KBM-7 (cell line): Measurements from ENCODE around the gene SELPLG.
"Not testable (repeated sequence)": the region's sequence is repeated elsewhere in the genome, so short reads cannot be mapped to it uniquely, and the experiment has no call there.

Experiments used
- DNase-seq: peaks from one replicate; pipeline ENCODE4 v3.0.0-alpha.2; 2015
- in situ Hi-C: fragments of 300-500 bp; cut with MboI; formaldehyde crosslinking; loops from 2 replicates; pipeline ENCODE4 v1.14.3; 2020; ENCODE audit warnings: low sequenced_read_pairs, low pct_unique_long_range_greater_than_20kb, mixed read lengths

The SELPLG gene

DNA sequence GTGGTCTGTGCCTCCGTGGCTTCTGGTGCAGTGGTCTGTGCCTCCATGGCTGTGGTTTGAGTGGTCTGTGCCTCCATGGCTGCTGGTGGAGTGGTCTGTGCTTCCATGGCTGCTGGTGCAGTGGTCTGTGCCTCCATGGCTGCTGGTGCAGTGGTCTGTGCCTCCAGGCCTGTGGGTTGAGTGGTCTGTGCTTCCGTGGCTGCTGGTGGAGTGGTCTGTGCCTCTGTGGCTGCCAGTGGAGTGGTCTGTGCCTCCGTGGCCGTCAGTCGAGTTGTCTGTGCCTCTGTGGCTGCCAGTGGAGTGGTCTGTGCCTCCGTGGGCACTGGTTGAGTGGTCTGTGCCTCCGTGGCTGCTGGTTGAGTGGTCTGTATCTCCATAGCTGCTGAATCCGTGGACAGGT, 10.1 kb downstream of the SELPLG start:
- in situ Hi-C loops, result no loop called here
- no peak for DNase-seq

DNA sequence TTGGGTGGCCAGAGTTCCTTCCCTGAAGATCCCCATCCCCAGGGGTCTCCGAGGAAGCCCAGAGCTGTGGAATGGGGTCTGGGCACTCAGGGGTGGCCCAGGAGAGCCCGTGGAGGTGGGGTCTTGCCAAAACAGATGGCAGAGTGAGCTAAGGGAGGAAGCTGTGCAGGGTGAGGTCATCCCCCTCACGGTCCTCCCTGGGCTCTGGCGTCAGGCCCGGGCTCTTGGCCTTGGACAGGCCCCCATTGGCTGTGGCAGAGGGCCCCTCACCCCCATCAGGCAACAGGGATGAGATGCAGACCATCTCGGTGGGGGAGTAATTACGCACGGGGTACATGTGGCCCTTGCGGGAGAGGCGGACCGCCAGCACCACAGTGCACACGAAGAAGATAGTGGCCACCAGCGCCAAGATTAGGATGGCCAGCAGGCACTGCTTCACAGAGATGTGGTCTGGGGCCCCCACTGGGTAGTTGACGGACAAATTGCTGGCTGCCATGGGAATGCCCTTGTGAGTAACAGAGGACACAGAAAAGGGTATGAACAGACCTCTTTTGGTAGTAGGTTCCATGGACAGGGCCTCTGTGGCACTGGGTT, 10.7 kb downstream of the SELPLG start:
- no peak for DNase-seq
- in situ Hi-C loops, result no loop called here

DNA sequence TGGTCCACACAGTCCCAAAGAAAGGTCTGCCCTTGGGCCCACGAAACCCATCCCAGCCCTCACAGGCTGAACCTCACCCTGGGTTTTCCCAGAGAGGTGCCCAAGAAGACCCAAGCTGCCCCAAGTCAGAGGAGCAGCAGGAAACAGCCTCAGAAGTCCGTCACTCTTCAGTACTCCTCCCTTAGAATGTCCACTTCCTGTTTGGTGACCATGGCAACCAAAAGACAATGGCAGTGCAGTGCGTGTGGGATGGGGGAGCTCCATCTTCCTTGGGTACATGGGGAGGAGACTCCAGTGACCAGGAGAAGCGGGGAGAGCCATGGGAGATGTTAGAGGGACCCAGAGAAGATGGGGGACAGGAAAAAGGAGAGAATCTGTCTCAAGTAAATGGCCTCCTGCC, 11.3 kb downstream of the SELPLG start:
- DNase-seq, result peak; percentile 63
- in situ Hi-C loops, result no loop called here

DNA sequence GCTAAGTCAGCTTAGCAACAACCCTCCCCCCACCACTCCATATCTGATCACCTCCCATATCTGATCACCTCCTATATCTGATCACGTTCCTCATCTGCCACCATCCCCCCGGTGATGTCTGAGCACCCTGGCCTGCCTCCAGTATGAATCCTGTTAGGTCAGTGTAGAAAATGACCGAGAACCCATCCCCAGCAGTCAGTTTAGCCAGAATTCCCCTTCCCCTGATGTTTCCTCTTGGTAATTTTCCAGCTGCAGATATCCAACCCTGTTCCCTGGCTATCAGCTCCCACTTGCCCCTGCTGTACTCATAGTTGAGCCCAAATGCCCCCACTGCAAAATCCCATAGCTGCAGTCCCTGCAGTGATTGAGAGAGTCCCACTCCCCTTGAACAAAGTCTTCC, 12.5 kb downstream of the SELPLG start:
- in situ Hi-C loops, result no loop called here
- no peak for DNase-seq

DNA sequence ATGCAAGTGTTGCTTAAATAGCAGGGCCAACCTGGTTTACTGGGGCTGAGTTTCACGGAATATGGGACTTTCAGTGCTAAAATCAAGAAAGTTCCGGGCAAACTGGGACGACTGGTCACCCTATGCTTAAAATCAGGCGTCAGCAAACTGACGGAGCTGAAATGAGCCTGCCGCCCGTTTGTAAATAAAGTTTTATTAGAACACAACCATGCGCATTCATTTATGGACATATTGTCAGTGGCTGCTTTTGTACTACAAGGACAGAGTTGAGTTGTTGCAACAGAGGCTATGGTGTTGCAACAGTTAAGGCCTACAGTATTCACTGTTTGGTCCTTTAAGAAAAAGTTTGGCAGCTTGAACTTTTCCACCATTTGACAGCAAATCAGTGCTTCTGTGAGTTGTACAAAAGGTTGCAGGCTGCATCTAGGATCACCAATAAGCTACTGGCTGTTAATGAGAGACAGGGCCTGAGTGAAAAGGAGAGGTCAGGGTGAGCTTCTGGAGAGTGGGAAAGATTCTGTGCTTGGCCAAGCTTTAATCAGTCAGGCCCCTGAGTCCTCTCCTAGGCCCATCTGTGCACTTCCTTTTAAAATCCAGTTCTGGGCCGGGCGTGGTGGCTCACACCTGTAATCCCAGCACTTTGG, 13.3 kb downstream of the SELPLG start:
- in situ Hi-C loops, result no loop called here
- no peak for DNase-seq

DNA sequence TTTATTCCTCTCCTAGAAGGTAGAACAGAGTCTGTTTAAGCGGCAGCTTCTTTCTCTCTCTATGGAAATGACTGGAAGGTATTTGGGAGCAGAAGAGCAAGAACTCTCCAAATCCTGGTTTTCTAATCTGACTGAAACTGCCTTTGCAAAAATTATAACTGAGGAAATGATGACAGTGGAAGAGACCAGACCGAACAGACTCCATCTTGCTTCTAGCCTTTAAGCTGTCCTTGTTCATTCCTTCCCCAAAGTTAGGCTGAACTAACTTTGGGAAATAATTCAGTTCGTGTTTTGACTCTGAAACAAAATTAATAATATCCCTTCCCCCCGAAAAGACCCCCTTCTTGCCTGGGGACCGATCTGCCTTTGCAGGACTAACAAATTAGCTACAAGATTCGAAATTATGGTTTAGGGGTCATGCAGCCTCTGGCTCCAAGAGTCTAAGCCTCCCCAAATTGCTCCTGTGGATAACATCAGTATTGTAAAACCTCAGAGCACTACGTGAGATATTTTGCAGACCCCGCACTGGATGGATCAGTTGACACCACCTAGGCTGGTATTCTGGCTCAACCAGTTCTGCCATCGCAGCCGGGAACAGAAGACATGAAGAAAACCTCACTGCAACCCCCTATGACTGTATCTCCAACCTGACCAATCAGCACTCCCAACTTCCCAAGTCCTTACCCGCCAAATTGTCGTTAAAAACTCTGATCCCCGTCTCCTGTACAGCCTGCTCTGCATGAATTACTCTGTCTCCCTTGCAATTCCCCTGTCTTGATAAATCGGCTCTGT, 14.1 kb downstream of the SELPLG start:
- no peak for DNase-seq
- in situ Hi-C loops, result no loop called here

DNA sequence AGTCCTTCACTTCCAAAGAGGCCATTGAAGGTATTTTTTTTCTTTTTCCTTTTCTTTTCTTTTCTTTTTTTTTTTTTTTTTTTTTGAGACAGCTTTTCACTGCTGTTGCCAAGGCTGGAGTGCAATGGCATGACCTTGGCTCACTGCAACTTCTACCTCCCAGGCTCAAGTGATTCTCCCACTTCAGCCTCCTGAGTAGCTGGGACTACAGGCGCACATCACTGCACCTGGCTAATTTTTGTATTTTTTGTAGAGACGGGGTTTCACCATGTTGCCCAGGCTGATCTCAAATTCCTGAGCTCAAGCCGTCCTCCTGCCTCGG, 14.8 kb downstream of the SELPLG start:
- in situ Hi-C loops, result not testable (repeated sequence)

DNA sequence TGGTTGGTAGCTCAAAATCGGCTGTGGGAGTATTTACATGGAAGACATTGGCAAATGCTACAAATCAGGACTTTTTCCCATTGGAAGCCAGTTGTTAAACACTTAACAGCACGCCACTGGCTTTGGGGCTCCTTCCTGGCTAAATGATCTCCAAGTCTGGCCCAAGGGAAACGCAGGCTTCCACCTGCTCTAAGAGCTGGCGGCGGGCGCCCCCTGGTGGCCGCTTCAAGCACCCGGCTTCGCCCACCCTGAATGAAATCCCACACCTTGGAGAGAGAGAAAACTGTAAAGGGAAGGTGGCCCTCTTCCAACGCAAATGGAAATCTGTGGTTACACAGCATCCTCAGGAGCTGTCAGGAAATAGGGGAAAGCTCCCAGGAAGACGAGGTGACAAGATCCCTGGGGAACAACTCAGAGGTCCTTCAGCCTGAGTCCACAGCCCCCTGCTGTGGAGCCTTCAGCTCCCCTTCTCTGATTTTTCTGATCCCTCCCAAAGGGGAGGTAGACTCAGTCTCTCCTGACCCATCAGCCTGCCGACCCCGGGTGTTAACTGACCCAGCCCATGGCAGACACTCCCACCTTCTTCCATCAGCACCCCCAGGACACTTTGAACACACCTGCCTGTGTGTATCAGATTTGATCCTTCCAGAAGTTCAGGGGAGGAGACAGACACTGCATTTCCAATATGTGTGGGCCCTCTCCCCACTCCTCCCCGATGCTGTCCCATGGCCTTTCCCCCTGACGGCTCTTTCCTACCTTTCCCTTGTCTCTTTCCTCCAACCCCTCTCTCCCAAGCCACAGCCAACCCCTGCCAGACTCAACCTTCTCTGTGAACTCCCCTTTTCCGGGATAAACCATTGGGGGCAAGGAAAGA, 15.4 kb downstream of the SELPLG start:
- peak; percentile 88 for DNase-seq
- in situ Hi-C loops, result no loop called here

More for the DNA sequence above, 14.8 kb downstream of the SELPLG start:
- not testable (repeated sequence) for DNase-seq

DNA sequence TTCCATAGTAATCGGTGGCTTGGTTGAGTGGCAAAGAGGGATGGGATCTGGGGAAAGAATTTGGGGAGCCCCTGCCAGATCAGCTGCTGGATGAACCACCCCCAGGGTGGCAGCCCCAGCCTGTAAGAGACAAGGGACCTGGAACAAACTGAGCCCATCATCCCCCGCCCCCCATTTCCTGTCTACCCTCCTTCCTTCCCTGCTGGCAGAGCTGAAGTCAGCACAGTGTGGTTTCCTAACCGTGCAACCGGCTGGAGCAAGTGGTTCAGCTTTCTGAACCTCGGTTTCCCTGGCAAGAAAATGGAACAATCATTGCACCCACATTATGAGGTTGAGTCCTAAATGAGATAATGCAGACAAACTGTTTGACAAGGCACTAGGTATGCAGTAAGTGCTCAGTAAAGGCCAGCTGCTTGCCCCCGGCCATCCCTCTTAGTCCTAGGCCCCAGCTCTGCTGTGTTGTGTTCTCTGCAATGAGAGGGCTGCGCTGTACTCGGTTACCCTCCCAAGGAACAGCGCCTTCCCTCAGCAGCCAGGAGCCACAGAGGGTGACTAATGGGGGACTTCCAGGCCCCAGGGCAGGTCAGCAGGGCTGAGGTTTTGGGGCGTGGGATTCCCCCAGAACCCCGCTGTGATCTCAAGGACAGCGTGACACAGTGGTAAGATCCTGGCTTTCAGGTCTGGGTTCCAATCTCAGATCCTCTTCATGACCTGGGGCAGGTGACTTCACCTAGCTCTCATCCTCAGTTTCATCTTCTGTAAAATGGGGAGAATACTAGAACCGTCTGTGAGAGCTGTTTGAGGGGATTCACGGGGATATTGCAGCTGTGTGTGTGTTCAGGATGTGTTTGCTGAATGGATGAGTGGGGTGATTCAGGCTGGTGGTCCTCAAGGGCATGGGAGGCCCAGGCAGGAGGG, 16.5 kb downstream of the SELPLG start:
- DNase-seq, result peak; percentile 71
- in situ Hi-C loops, result no loop called here

DNA sequence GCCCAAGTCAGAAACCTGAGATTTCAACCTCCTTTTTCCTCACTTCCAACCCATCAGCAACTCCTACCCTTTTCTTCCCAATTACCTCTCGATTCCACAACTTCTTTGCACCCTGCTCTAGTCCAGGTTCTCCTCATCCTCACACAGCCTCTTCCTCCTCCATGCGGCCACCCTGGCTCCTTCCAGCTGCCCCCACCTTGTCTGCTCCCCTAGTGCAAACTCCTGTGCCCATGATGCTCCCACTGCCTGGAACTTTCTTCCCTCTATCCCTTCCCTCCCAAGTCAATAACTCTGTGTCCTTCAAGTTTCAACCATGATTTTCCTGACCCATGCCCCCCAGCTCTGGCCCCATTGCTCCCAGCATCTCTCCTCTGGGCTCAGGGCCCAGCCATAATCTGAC, 17.3 kb downstream of the SELPLG start:
- in situ Hi-C loops, result no loop called here
- DNase-seq, result no peak

DNA sequence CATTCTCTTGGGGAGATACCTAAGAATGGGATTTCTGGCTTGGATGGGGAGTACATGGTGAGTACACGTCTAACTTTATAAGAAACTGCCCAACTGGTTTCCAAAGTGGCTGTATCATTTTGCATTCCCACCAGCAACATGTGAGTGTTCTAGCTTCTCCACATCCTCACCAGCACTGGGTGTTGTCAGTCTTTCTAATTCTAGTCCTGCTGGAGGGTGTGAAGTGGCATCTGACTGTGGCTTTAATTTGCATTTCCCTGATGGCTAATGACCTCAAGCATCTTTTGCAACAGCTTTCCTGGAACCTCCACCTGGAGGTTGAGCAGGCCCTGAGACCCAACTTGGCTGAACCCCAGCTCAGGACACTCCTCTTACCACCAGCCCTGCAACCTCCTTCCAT, 17.8 kb downstream of the SELPLG start:
- in situ Hi-C loops, result no loop called here

DNA sequence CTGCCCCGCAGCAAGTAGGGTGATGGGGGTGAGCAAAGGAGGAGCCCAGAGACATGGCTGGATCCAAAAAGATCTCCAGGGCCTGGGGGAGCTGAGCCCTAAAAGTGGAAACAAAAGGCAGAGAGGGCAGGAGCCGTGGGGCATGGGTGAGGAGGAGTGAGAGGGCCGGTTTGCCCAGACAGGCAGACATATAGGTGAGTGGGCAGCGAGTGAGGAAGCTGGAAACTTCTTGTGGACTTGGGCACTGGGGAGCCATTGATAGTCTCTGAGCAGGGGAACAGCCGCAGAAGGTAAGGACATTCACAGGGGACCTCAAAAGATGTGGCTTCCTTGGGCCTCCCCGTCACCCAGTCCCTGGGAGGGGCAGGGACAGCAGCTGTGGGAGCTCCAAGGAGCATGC, 19.1 kb downstream of the SELPLG start:
- in situ Hi-C loops, result no loop called here
- DNase-seq, result no peak

More for the DNA sequence above, 17.8 kb downstream of the SELPLG start:
- no peak for DNase-seq

DNA sequence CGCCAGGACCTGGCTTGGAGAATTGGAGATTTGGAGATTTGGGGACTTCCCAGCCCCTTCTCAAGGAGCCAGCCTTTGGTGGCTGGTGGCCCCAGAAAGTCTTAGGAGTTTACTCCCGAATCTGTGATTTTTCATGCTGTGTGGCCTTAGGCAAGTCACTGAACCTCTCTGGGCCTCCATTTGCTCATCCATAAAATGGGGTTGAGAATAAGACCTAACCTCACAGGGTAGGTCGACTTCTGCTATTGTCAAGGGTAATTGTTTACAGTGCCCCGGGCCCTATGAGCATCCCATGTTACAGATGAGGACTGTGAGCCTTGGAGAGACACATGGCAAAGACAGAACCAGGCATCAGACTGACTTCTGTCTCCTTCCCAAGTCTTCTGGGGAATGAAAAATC, 19.7 kb downstream of the SELPLG start:
- in situ Hi-C loops, result no loop called here

DNA sequence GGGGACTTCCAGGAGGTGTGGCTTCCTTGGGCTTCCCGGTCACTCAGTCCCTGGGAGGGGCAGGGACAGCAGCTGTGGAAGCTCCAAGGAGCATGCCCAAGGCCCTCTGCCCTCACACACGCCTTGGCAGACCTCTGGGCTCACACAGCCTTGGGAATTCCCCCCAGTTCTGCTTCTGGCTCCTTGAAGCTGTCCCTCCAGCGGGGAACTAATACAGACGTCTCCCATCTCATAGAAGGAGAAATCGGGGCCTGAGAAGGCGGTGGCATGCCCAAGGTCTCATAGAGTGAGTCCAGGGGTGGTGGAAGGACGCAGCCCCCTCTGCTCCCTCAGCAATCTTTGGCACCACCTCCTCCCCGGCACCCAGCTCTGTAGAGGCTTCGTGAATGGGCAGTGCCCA, 20.1 kb downstream of the SELPLG start:
- in situ Hi-C loops, result no loop called here
- no peak for DNase-seq

More for the DNA sequence above, 19.7 kb downstream of the SELPLG start:
- DNase-seq, result no peak

DNA sequence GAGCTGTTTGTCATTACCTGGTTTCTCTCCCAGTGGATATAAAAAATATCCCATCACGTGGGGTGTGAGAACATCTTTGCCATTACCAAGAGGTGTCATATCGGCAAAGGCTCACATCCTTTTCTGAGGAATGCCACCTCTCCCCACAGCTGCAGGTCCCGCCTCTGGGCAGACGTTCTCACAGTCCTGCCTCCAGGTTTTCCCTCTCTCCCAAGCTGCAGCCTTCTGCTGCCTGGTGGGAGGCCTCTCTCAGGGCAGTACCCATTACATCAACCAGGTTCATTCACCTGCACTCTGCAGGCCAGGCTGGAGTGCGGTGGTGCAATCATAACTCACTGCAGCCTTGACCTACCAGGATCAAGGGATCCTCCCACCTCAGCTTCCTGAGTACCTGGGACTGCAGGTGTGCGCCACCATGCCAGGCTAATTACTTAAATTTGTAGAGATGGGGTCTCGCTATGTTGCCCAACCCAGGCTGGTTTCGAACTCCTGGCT, 20.9 kb downstream of the SELPLG start:
- no peak for DNase-seq
- in situ Hi-C loops, result no loop called here

DNA sequence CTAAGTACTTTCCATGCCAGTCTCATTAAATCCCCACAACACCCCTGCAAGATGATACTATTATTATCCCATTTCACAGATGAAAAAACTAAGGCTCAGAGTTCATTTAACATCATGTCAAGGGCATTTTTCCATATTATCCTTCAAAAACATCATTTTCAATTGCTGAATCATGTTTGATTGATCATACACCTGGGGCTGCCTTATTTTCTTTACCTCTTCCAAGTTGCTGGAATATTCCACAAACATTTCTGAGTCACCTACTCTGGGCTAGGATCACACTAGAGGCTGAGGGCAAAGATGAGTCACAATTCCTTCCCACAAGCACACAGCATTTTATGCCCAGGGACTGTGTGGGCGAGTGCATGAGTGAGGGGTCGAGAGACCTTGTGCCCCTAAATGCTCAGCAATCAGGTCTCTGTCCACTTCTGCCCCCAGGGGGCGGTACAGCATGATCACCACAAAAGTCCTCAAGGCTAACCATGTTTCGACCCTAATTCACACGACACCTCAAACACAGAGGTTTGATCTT, 21.7 kb downstream of the SELPLG start:
- in situ Hi-C loops, result no loop called here
- DNase-seq, result peak; percentile 66

DNA sequence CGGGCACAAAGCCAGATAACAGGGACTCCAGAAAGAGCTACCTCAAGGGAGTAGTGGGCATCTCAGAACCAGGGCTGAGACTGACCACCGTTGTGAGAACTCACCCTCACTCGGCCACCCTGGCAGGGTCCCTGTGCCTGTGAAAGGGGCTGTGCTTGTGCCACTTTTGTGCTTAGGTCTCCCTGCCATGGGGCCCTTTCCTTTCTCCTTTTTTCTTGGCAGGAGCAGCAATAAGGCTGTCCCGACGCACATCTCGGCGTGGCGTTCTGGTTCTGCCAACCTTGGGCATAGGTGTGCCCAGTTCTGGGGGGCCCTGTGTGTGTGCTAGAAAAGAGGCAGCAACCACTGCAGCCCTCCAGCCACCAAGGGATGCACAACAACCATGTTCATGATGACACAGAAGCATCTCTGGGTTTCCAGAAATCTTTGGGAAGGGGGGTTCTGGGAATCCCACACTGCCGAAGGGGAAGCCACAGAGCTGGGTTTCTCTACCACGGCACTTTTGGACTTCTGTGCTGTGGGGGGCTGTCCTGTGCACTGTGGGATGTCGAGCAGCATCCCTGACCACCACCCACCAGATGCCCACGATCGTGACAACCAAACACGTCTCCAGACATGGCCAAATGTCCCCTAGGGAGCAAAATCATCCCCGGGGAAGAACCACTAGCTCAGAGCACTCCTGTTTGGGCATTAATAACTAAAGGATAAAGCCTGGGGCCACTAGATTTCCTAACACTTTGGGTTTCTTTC, 22.7 kb downstream of the SELPLG start:
- in situ Hi-C loops, result no loop called here
- no peak for DNase-seq
